Keratinocyte (primary cell): Measurements from ENCODE around the gene FAM20C. TPM values are rescaled to one million over a fixed set of nuclear protein-coding genes. Genes with fewer than 3 reads are reported as not detected.

Source experiments
- DNase-seq: peaks from one replicate; pipeline ENCODE4 v3.0.0-alpha.2; 2011; ENCODE audit warnings: low read depth, missing footprints, low spot score
- FAIRE-seq: peaks from 2 replicates; lab custom pipeline; 2011; peaks lifted over from hg19 to GRCh38; lab: Jason Lieb, UNC
- H2AFZ ChIP-seq: 2 replicates; pipeline ENCODE4 v1.6.0; 2012; ENCODE audit warnings: low read length, control low read depth, inconsistent platforms; ENCODE audit not compliant: control insufficient read depth
- H3K27ac ChIP-seq: 2 replicates; pipeline ENCODE4 v1.5.1; 2011; ENCODE audit warnings: low read length; ENCODE audit not compliant: control insufficient read depth, insufficient read depth
- H3K27me3 ChIP-seq: 3 replicates; pipeline ENCODE4 v1.6.0; 2011; ENCODE audit warnings: low read length; ENCODE audit not compliant: control insufficient read depth, insufficient read depth; ENCODE audit errors: extremely low read depth
- H3K36me3 ChIP-seq, 2 experiments: 2 replicates in 1 of 2; 3 replicates in 1 of 2; pipeline ENCODE4 v1.5.1; 2011; ENCODE audit warnings: low read length in 2 of 2, mild to moderate bottlenecking in 1 of 2; ENCODE audit not compliant: control insufficient read depth in 2 of 2, insufficient read depth in 2 of 2; ENCODE audit errors: extremely low read depth in 1 of 2
- H3K4me1 ChIP-seq: 3 replicates; pipeline ENCODE4 v1.5.1; 2011; ENCODE audit warnings: low read length; ENCODE audit not compliant: control insufficient read depth, insufficient read depth; ENCODE audit errors: extremely low read depth
- H3K4me2 ChIP-seq: 3 replicates; pipeline ENCODE4 v1.6.0; 2011; ENCODE audit warnings: low read depth, low read length; ENCODE audit not compliant: control insufficient read depth, insufficient read depth; ENCODE audit errors: extremely low read depth
- H3K4me3 ChIP-seq, 3 experiments: fragments of 200-600 bp in 1 of 3; sonication (generic) in 1 of 3; 2 replicates in 2 of 3; 3 replicates in 1 of 3; pipeline ENCODE4 v1.5.1; 2011 to 2016; ENCODE audit warnings: low read length in 3 of 3, mild to moderate bottlenecking in 3 of 3, control low read depth in 2 of 3, inconsistent platforms in 1 of 3, low read depth in 1 of 3, mixed read lengths in 1 of 3, mixed run types in 1 of 3, moderate library complexity in 1 of 3; ENCODE audit not compliant: control insufficient read depth in 2 of 3, insufficient read depth in 2 of 3; ENCODE audit errors: extremely low read depth in 1 of 3
- H3K79me2 ChIP-seq: 2 replicates; pipeline ENCODE4 v1.6.0; 2012; ENCODE audit warnings: low read length; ENCODE audit not compliant: control insufficient read depth, insufficient read depth
- H3K9ac ChIP-seq: 3 replicates; pipeline ENCODE4 v1.6.0; 2011; ENCODE audit warnings: low read length; ENCODE audit not compliant: control insufficient read depth, insufficient read depth; ENCODE audit errors: extremely low read depth
- H3K9me1 ChIP-seq: 3 replicates; pipeline ENCODE4 v1.6.0; 2011; ENCODE audit warnings: low read length; ENCODE audit not compliant: control insufficient read depth, insufficient read depth; ENCODE audit errors: extremely low read depth
- H3K9me3 ChIP-seq: 2 replicates; pipeline ENCODE4 v1.5.1; 2012; ENCODE audit warnings: low read depth, low read length; ENCODE audit not compliant: control insufficient read depth
- H4K20me1 ChIP-seq: 3 replicates; pipeline ENCODE4 v1.6.0; 2011; ENCODE audit warnings: low read length; ENCODE audit not compliant: control insufficient read depth, insufficient read depth; ENCODE audit errors: extremely low read depth
- CTCF ChIP-seq, 3 experiments: IDR thresholded peaks in 1 of 3; conservative IDR thresholded peaks in 1 of 3; optimal IDR thresholded peaks in 1 of 3; 2 replicates in 2 of 3; 3 replicates in 1 of 3; pipeline versions ENCODE3 to v1.5.1; 2011; ENCODE audit warnings: low read length in 3 of 3, mild to moderate bottlenecking in 3 of 3, moderate library complexity in 2 of 3, control low read depth in 1 of 3, inconsistent platforms in 1 of 3; ENCODE audit not compliant: insufficient read depth in 2 of 3; ENCODE audit errors: extremely low read depth in 1 of 3
- EZH2 ChIP-seq: IDR thresholded peaks from one replicate; pipeline ENCODE4 v1.6.1; 2012; ENCODE audit warnings: inconsistent platforms, mild to moderate bottlenecking, low read length, moderate library complexity
- dilution Hi-C: fragments of 300-500 bp; cut with MboI; formaldehyde crosslinking; loops from one replicate; pipeline ENCODE4 v1.7.0; 2020; ENCODE audit warnings: low sequenced_read_pairs; ENCODE audit not compliant: extremely low pct_ligation_motif_present
- polyA plus RNA-seq, 5 experiments: library from polyadenylated mRNA; depleted of rRNA in 3 of 5; stranded (reverse) in 3 of 5; stranded (forward) in 1 of 5; unstranded in 1 of 5; fragments of >200 nt; gene quantifications; 1 replicate in 1 of 5; 2 replicates in 3 of 5; 3 replicates in 1 of 5; pipeline versions ENCODE4 v1.2.1 to v1.2.3, GENCODE V29; 2011 to 2012; ENCODE audit warnings: missing spikeins in 2 of 5, low read depth in 1 of 5, low replicate concordance in 1 of 5

FAM20C gene
- polyA plus RNA-seq, 1 donor (not counting 4 experiments of a cell fraction or from before 2014, with no cell fraction given) = 3.8 TPM

GRCh38 chr7:183496-184292, 8.7 kb upstream of the FAM20C start:
- H3K9ac ChIP-seq = no peak overlapping the region
- peaks cover 18% of the 10 kb centered on the region for H3K27me3 ChIP-seq
- FAIRE-seq = no peak
- no peak overlapping the region for H3K27ac ChIP-seq
- H4K20me1 ChIP-seq = no peaks in the 10 kb centered on the region
- no peaks in the 10 kb centered on the region for H3K4me1 ChIP-seq
- no peaks in the 10 kb centered on the region for H3K9me3 ChIP-seq
- H3K36me3 ChIP-seq = no peaks in the 10 kb centered on the region
- H3K79me2 ChIP-seq = no peaks in the 10 kb centered on the region
- no peak for DNase-seq
- no peak overlapping the region for H3K4me2 ChIP-seq
- no peak overlapping the region for H3K4me3 ChIP-seq
- no peak overlapping the region for H2AFZ ChIP-seq
- no peaks in the 10 kb centered on the region for H3K9me1 ChIP-seq
- TF ChIP-seq EZH2 (no peak), CTCF (optimal IDR thresholded peaks at IDR 0.05 in 1 of 3, IDR thresholded peaks at IDR 0.05 in 1 of 3, conservative IDR thresholded peaks at IDR 0.05 in 1 of 3; ENCODE audit: extremely low read depth in 1 of 3, insufficient read depth in 2 of 3, low read length in 3 of 3) (no peak)
- dilution Hi-C loops = no loop called here

- Histone ChIP-seq H3K4me3 (no peak overlapping the region), H2AFZ (no peak overlapping the region), H3K27me3 (peaks cover 18% of the 10 kb centered on the region), H3K4me1 (no peaks in the 10 kb centered on the region), H3K27ac (no peak overlapping the region), H3K9me3 (no peaks in the 10 kb centered on the region), H3K9ac (no peak overlapping the region), H3K9me1 (no peaks in the 10 kb centered on the region), H3K79me2 (no peaks in the 10 kb centered on the region), H3K36me3 (no peaks in the 10 kb centered on the region), H3K4me2 (no peak overlapping the region), H4K20me1 (no peaks in the 10 kb centered on the region)
- DNase-seq (no peak), FAIRE-seq (no peak)
- no peak for TF ChIP-seq CTCF (optimal IDR thresholded peaks at IDR 0.05 in 1 of 3, IDR thresholded peaks at IDR 0.05 in 1 of 3, conservative IDR thresholded peaks at IDR 0.05 in 1 of 3; ENCODE audit: extremely low read depth in 1 of 3, insufficient read depth in 2 of 3, low read length in 3 of 3)
- no peak for TF ChIP-seq EZH2
- dilution Hi-C loops = no loop called here
Observed at GRCh38 chr7:184294-185264, 7.8 kb upstream of the FAM20C start.
